GM18909 (cell line): ENCODE data around the gene MEF2D.

ENCODE experiments used
- ATAC-seq: cut with Tn5 transposase; IDR thresholded peaks from one replicate; pipeline ENCODE4 v1.9.1; 2021; ENCODE audit warnings: mild to moderate bottlenecking; ENCODE audit not compliant: unreplicated experiment, poor library complexity

The MEF2D gene

DNA sequence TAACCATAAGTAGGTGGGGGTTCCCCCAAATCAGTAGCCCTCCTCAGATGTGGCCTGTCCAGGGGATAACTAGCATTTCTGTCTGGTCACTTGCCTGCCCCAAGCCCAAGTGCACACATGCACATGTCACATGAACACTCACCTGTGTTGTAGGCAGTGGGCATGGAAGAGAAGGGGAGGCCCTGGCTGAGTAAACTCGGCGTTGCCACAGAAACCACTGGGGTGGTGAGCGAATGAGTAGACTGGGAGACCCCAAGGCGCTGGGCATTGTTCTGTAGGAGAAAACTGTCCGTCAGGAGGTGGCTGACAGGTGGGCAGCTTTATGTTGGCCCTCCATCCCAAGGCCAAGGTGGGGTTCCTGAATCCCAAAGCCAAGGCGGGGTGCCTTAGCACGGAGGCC is 25.6 kb downstream of the MEF2D start:
- ATAC-seq: no peak

DNA sequence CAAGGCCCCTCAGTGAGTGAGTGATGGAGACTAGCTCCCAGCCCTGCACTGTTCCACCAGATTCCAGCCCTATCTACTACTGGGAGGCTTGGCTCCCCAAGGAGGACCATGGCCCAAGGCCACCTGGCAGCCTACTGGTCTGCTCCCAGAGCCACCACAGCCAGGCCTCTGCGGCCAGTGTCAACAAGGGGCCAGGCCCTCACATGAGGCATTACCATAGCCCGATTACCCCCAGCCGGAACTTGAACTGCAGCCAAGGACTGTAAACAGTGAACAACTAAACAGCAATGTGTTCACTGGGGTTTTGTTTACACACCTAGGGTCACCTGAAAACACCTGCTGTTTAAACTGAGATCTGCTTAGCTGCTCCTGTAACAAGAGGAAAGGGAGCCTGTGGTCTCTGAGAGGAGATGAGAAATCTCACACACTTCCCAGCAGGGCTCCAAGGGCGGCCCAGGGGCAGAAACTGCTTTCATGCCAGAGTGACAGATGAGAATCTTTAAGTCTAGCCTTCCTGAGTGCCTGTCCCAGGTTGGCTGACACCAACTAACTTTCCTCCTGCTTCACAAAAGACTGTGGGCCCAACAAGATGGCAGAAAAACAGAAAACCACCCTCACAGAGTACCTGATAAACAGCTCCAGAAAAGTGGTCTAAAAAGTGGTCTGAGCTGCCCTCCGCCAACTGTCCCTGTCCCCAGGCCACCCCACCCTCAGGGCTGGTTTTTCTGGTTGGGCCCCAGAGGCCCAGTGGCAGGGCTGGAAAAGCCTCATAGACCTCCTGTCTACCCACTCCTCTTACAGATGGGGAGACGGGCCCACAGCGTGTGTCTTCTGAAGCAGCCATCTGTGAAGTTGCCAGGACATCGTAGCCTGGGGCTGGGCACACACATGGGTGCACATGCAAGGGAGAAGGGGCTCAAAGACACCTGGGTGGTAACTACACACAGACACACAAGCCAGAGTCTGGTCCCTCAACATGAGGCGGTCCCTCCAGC is 28.8 kb downstream of the MEF2D start:
- ATAC-seq: no peak

DNA sequence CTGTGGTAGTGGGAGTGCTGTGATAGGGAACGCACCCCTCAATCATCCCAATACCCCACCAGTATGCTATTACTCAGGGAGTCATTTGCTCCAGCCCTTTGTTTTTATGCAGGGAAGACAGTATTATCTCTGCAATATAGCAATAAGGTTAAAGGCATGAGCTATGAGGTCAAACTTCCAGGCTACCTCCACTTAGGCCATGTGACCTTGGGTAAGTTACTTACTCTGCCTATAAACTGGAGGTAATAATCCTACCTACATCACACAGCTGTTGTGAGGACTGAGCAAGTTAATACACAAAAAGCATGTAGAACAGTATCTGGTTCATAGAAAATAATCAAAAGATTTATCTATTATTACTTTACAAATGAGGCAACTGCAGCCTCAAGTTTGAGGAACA is 30.1 kb downstream of the MEF2D start:
- ATAC-seq: no peak

DNA sequence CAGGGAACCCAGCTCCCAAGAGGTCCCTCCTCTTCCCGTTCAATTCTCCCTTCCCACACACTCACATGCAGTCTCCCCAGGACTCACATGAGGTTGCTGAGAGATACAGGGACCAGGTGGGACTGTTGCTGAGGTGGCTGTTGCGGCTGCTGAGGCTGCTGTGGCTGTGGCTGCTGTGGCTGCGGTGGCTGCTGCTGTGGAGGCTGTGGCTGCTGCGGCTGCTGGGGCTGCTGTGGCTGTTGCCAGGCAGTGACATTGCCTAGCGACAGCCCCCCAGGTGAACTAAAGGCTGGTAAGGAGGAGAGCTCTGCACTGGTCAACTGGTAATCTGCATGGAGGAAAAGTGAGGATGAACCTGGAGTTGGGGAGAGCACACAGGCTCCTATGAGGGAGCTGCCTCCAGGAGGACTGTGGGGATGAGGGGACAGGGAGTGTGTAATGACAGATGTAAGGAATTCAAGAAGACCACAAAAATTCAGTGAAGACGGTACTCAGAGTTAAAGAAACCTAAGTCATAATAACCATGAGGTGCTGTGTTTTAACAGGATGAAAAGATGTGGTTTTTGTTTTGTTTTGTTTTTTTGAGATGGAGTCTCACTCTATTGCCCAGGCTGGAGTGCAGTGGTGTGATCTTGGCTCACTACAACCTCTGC is 31.8 kb downstream of the MEF2D start:
- ATAC-seq: no peak

DNA sequence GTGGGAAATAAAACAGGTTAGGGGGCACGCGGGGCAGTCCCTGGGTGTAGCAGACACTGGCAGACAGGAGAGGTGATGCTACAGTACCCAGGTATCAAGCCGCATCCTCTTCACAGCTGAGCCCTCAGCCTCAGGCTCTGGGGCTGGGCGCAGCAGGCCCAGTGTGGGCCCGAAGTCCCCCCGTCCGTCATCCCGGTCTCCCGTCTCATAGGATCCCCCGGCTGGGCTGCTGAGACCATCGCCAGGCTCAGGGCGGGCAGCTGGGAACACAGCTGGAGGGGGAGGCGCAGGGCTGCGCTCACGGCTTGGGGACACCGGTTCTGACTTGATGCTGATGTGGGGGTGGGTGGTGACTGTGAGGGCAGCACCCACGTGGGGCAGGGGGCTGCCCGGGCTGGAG is 32.7 kb downstream of the MEF2D start:
- no peak for ATAC-seq

DNA sequence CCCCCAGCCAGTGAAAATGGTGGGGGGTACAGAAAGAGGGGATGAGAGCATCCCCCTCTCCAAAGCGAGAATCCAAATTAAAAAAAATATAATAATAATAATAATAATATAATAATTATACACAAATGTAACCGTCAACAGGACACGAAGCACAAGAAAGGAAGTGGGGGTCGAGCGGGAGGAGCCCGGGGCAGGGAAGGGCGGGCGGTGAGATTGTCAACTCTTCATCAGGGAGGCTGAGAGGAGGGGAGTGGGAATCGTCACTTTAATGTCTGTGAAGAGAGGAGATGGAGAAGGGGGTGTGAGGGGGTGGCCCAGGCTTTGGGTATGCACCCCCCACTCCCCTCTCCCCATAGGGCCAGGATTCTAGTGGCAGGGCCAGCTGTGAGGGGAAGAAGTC is 33.2 kb downstream of the MEF2D start:
- no peak for ATAC-seq

DNA sequence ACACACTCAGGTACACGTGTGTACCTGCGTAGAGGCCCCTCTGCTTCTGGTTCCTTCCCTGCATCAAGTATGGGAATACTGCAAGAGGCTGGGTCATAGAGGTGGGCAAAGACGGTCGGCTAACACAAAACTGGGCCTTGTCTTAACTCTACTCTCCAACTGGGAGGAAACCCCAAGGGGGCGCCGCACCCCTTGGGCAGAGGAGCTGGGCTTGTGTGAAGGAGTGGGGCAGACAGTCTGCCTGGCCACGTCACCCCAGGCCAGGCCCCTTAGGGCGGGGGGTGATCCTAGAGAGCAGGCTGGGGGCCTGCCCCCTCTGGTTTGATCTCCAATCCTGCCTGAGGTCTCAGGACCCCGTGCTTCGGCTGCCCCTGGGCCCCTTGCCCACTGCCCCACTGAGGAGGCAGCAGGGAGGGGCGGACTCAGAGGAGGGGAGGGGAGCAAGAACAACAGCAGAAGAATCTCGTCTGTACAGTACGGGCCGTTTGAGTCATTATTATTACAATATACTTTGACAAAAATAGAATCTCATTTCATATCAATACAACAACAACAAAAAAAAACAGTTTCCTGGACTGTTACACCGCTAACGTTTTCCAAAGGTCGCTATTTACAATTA is 34.7 kb downstream of the MEF2D start:
- ATAC-seq: no peak

DNA sequence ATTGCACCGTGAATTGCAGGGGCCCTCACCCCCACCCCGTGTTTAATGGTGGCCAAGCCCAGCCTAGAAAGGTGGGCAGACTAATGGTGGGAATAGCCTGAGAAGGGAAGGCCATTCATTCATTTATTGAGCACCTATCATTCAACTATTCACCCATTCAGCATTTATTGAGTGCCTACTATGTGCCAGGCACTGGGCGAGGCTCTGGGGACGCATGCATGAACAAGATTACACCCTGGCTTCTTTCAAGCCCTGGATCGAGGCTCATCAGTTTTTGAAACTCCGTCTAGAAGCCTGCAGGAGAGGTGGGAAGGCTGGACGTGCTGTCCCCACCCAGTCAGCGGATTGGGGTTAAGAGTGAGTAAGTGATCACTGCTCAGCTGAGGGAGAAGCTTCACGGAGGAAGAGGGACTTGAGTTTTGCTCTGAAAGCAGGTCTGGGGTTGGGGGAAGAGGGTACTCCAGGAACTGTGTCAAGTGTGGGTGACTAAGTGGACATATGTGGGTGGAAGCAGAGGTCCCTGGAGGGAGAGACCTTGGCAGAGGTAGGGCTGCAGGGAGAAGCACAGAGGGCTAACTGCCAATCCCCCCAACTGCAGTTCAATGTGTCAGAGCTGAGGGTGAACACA is 35.6 kb downstream of the MEF2D start:
- no peak for ATAC-seq

DNA sequence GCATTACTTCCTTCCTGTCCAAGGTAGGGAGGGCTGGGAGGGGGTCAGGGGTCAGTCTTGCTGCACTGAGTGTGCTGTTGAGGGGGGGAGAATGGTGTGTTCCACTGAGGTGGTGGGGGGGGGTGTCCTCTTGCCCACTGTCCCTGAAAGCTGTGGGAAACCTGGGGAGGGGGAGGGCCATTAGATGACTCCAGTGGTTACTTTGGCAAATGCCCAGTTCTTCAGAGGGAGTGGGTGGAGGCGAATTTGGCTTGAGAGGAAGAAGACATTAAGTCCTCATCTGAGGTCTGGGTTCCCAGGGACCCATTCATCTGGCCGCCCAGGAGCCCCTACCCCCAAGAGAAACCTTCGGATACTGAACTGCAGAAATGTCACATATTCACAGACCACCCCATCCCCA is 36.2 kb downstream of the MEF2D start:
- no peak for ATAC-seq

DNA sequence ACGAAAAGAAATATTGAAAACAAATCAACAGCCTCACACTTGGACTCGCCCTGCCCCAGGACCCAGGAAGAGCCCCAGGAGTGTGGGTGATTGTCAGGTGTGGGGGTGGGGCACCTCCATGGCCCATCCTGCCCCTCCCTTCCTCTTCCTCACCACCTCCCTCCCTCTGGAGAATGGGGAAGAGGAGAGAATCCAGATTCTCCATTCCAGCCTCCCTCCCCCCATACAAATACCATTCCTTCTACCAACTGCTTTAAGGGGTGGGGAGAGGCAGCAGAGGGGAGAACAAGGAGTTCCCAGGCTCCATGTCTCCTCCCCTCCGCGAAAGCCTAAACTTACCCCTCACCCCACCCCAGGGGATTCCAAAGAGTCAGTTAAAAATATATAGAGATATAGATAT is 36.7 kb downstream of the MEF2D start:
- ATAC-seq: no peak

DNA sequence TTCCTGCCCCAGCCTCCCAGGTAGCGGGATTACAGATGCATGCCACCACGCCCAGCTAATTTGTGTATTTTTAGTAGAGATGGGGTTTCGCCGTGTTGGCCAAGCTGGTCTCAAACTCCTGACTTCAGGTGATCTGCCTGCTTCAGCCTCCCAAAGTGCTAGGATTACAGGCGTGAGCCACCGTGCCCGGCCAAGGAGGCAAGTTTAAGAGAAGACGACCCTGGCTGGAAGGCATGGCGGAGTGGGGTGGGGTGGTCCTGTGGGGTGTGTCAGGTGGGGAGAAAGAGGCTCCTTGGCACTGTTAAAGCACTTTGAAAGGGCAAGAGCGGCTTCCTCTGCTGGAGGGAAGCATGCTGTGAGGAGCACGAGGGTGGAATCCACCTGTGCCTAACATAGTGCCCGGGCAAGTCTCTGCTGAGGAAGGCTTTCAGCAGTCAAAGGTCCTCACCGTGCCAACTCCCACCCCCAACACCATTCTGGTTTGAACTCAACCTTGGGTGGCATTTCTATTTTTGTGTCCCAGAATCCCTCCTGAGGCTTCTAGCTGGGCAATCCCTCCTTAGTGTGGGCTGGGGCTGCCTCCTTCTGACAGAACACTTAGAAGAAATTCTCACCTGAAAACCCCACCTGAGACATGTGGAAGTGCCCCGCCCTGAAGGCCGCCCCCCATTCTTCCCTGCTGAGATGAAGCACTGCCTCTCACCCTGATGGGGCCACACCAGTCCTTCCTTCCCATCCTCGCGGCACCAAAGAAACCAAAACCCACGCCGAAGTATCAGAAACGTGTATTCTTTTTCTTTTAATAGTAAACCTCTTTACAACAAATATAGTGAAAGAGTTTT is 37.4 kb downstream of the MEF2D start:
- no peak for ATAC-seq

DNA sequence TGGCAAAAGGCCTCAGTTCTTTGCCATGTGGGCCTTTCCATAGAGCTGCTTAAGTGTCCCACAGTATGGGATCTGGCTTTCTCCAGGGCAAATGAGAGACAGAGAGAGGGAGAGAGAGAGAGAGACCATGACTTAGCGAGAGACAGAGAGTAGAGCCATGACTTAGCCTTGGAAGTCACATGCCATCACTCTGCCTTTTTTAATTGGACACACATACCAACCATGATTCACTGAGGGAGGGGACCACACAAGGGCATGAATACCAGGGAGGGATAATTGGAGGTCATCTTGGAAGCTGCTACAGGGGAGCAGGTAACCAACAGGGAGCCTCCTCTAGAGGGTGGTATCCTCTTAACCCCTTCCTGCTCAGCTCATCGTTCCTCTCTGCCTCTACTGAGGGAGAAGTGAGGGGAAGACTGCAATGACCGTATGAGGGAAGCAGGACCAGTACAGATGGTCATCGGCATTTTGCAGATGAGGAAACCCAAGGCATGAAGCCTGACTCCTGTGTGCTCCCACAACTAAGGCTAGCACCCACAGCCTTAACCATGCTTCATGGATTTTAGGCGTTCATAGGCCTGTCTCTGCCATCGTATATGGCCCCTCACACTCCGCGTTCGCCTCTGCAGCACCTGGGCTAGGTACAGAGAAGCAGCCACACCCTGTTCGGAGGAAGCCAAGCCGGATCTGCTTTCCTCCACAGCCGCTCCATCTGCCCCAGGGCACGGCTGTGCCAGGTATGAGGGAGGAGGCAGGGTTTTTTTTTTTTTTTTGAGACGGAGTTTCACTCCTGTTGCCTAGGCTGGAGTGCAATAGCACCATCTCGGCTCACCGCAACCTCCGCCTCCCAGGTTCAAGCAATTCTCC is 38.6 kb downstream of the MEF2D start:
- no peak for ATAC-seq

DNA sequence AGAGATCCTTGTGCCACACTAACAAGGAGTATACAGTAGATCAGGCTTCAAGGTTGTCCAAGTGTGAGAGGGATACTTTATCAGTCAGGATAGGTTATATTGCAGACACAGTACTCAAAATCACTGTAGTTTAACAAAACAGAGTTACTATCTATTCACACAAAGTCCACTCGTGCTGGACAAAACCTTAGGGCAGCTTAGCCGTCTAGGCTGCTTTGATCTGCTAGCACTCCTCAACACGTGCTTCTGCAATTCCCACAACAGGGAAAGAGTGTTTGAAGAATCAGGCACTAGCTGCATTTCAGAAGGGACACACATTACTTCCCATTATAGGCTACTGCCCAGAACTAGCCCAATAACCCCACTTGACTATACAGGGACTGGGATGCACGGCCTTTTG is 39.5 kb downstream of the MEF2D start:
- no peak for ATAC-seq

DNA sequence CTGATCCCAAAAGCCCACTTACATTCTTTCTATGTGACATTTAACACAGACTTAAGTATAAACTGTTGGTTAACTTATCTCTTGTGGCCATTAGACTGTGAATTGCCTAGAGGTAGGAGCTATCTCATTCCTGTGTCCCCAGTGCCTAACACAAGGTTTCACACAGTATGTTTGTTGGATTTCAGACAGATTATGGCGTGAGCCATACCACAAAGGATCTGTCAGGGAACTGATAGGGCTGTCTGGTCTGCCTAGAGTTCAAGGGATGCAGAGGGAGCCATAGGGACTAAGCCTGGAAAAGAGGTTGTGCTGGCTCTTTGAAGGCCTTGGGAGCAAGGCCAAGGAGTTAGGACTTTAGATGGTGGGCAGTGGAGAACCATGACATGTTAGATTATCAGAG is 40.0 kb downstream of the MEF2D start:
- ATAC-seq: no peak

DNA sequence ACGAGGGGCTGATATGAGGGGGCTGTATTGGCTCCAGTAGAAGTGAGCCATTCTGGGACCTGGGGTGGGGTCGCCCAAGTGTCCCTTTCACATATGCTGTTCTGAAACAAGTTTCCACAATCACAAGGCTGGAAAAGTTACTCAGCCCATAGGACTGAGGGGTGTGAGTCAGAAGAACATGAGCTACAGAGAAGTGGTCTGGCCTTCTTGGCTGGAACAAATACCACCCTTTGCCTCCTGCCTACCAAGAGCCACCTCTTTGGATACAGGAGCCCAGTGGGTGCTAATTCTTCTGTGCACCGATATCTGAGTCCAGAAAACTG is 42.4 kb downstream of the MEF2D start:
- no peak for ATAC-seq

DNA sequence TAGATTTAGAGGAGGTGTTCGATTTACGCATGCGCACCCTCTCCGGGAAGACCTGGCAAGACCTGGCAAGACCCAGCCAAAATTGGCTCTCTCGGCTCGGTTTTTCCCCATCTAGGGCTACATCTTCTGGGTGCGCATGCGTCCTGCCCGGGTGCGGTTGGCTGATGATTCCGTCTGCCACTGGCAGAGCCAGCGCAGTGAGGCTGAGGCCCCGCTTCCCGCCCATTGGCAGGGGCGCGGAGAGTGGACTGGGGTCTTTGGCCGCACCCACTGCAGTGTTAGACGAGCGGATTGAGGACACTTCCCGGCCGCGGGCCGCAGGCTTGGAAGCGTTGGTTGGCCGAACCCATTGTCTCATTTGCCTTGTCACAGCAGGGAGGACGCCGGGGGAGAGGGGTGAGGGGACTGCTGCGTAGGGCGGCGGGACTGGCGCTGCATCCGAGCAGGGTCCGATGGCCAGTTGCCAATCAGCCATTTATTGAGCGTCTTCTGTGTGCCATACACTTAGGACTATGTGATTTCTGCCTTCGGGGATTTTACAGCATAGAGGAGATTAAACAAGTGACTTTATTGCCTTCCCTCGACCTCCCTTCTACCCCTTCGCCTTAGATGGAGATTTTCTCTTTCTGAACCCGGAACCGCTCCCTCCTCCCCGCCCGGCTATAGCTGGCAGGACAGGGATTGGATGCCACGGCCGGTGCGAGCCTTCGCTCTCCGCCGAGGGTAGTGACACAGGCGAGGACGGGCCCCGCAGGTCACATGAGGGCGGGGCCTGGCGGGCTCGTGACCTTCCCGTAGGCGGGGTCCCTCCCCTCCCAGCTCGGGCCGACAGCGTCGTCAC is 43.7 kb downstream of the MEF2D start:
- ATAC-seq: peak; percentile 75

DNA sequence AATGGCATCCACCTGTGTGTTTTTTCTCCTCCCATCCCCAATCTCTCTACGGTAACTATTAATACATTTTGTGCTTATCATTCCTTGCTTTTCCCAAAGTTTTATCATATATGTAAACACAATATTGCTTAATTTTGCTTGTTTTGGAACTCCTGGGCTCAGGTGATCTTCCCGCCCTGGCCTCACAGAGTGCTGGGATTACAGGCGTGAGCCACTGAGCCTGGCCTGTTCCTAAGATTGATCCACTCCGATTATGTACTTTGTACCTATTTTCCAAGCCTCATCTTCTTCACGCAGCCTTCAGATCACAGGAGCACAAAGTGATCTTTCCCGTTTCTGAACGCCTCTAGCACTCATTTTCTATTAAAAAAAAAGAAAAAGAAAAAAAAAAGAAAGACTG is 45.2 kb downstream of the MEF2D start:
- ATAC-seq: no peak

DNA sequence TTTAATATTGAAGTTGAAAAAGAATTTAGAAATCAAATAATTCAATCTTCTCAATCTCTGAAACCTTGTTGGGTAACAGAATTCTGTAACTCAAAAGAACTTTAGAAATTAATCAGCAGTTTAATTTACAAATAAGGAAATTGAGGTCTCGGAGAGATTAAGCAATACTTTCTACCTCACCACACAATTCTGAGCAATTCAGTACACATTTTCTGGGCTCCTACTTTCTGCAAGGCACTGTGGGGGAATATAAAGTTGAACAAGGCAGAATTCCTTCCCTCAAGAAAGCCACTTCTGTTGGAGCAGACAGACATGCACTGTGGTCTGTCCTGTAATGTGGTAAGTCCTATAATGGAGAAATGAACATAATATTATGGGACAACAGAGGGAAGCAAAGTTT is 47.7 kb downstream of the MEF2D start:
- ATAC-seq: no peak
